IMR-90 (cell line): ENCODE measurements around the gene DCAF10. TPM values are rescaled to one million over a fixed set of nuclear protein-coding genes. Genes with fewer than 3 reads are reported as not detected.

Experiments
- ATAC-seq: fragments of 200-7000 bp; cut with Tn5 transposase; 2 replicates; pipeline ENCODE4 v1.9.1; 2020; ENCODE audit warnings: low read depth, mild to moderate bottlenecking, moderate library complexity
- BruUV-seq: library from RNA; stranded (reverse); fragments of 400-500 nt; replicated peaks from 2 replicates; lab custom pipeline; 2021; lab: Mats Ljungman, UMichigan
- CTCF ChIA-PET: fragments of 300-600 bp; formaldehyde crosslinking; extraction: SDS; loops from one replicate; lab custom pipeline; 2021; ENCODE audit warnings: antibody characterized with exemption; lab: Yijun Ruan, JAX
- POLR2A ChIA-PET: fragments of 300-600 bp; sonication (Branson Sonifier 250); formaldehyde crosslinking; loops from one replicate; lab custom pipeline; 2022; ENCODE audit warnings: antibody characterized with exemption; ENCODE audit not compliant: unreplicated experiment; lab: Charles Lee
- DNase-seq: peaks from one replicate; pipeline ENCODE4 v3.0.0; 2013
- H2AFZ ChIP-seq: replicated peaks from 2 replicates; pipeline ENCODE3; 2013; ENCODE audit warnings: low read length, mild to moderate bottlenecking; ENCODE audit not compliant: poor library complexity
- H2AK5ac ChIP-seq: 2 replicates; pipeline ENCODE4 v1.6.1; 2013; ENCODE audit warnings: low read depth, low read length, inconsistent platforms
- H2AK9ac ChIP-seq: replicated peaks from 2 replicates; pipeline ENCODE3; 2013; ENCODE audit warnings: mild to moderate bottlenecking, low read depth, low read length, moderate library complexity; ENCODE audit not compliant: poor library complexity
- H2BK120ac ChIP-seq: 2 replicates; pipeline ENCODE4 v1.6.1; 2013; ENCODE audit warnings: low read depth, low read length, inconsistent platforms
- H2BK15ac ChIP-seq: 3 replicates; pipeline ENCODE4 v1.6.1; 2013; ENCODE audit warnings: low read depth, low read length, inconsistent platforms
- H2BK20ac ChIP-seq: 2 replicates; pipeline ENCODE4 v1.6.1; 2013; ENCODE audit warnings: low read depth, mild to moderate bottlenecking, inconsistent platforms, low read length, moderate library complexity
- H2BK5ac ChIP-seq: 2 replicates; pipeline ENCODE4 v1.6.1; 2013; ENCODE audit warnings: mild to moderate bottlenecking, low read depth, low read length, inconsistent platforms; ENCODE audit not compliant: poor library complexity, severe bottlenecking
- H3K14ac ChIP-seq: replicated peaks from 2 replicates; pipeline ENCODE4 v1.6.1; 2013; ENCODE audit warnings: low read depth, low read length, inconsistent platforms
- H3K18ac ChIP-seq: 2 replicates; pipeline ENCODE4 v1.6.1; 2013; ENCODE audit warnings: low read depth, low read length, control low read depth
- H3K23ac ChIP-seq: 2 replicates; pipeline ENCODE4 v1.6.1; 2013; ENCODE audit warnings: low read depth, low read length, inconsistent platforms
- H3K27ac ChIP-seq: 2 replicates; pipeline ENCODE4 v1.5.1; 2013; ENCODE audit warnings: mild to moderate bottlenecking, control low read depth, low read length; ENCODE audit not compliant: insufficient read depth
- H3K27me3 ChIP-seq: 2 replicates; pipeline ENCODE4 v1.6.1; 2013; ENCODE audit warnings: low read length; ENCODE audit not compliant: control insufficient read depth, insufficient read depth
- H3K36me3 ChIP-seq: 2 replicates; pipeline ENCODE4 v1.6.1; 2013; ENCODE audit warnings: low read length, mixed read lengths; ENCODE audit not compliant: control insufficient read depth, insufficient read depth
- H3K4ac ChIP-seq: 2 replicates; pipeline ENCODE4 v1.6.1; 2013; ENCODE audit warnings: low read depth, low read length, inconsistent platforms
- H3K4me1 ChIP-seq: 2 replicates; pipeline ENCODE4 v1.6.1; 2013; ENCODE audit warnings: low read length, mixed read lengths; ENCODE audit not compliant: control insufficient read depth, insufficient read depth
- H3K4me2 ChIP-seq: 2 replicates; pipeline ENCODE4 v1.6.1; 2013; ENCODE audit warnings: low read depth, mild to moderate bottlenecking, control low read depth, low read length, moderate library complexity
- H3K4me3 ChIP-seq: 2 replicates; pipeline ENCODE4 v1.5.1; 2013; ENCODE audit warnings: low read depth, mild to moderate bottlenecking, control low read depth, low read length, moderate library complexity; ENCODE audit not compliant: insufficient read depth
- H3K56ac ChIP-seq: 2 replicates; pipeline ENCODE4 v1.6.1; 2013; ENCODE audit warnings: low read length, inconsistent platforms; ENCODE audit not compliant: insufficient read depth; ENCODE audit errors: extremely low read depth
- H3K79me1 ChIP-seq, 2 experiments: 2 replicates each; pipeline ENCODE4 v1.6.1; 2013; ENCODE audit warnings: low read length in 2 of 2, inconsistent platforms in 1 of 2, low read depth in 1 of 2
- H3K9ac ChIP-seq: 2 replicates; pipeline ENCODE4 v1.6.1; 2013; ENCODE audit warnings: low read depth, low read length, control low read depth
- H3K9me1 ChIP-seq: 2 replicates; pipeline ENCODE4 v1.6.1; 2013; ENCODE audit warnings: low read length, inconsistent platforms; ENCODE audit not compliant: insufficient read depth
- H3K9me3 ChIP-seq: 2 replicates; pipeline ENCODE4 v1.6.1; 2013; ENCODE audit warnings: low read length; ENCODE audit not compliant: control insufficient read depth, insufficient read depth
- H4K20me1 ChIP-seq: 2 replicates; pipeline ENCODE4 v1.6.1; 2013; ENCODE audit warnings: low read length, inconsistent platforms; ENCODE audit not compliant: insufficient read depth
- H4K5ac ChIP-seq: 2 replicates; pipeline ENCODE4 v1.6.1; 2013; ENCODE audit warnings: mild to moderate bottlenecking, low read depth, low read length, control low read depth
- H4K8ac ChIP-seq, 2 experiments: 2 replicates each; pipeline ENCODE4 v1.6.1; 2013; ENCODE audit warnings: low read depth in 2 of 2, low read length in 2 of 2, control low read depth in 1 of 2, inconsistent platforms in 1 of 2
- H4K91ac ChIP-seq: 2 replicates; pipeline ENCODE4 v1.6.1; 2013; ENCODE audit warnings: low read depth, low read length, inconsistent platforms; ENCODE audit not compliant: insufficient read depth
- CTCF ChIP-seq: conservative IDR thresholded peaks from 2 replicates; pipeline ENCODE4 v1.5.1; 2012; ENCODE audit warnings: mild to moderate bottlenecking, low read depth, low read length, improper control_type of control experiment
- MAZ ChIP-seq: IDR thresholded peaks from 2 replicates; pipeline ENCODE4 v1.6.1; 2012; ENCODE audit warnings: low read depth, mild to moderate bottlenecking, low read length, improper control_type of control experiment, moderate library complexity, borderline replicate concordance
- MXI1 ChIP-seq: IDR thresholded peaks from 2 replicates; pipeline ENCODE4 v1.6.1; 2012; ENCODE audit warnings: low read depth, mild to moderate bottlenecking, low read length, moderate library complexity, borderline replicate concordance
- NFE2L2 ChIP-seq: fragments of 150-350 bp; IDR thresholded peaks from 2 replicates; pipeline ENCODE4 v1.6.1; 2016; ENCODE audit warnings: low read depth, mild to moderate bottlenecking, low read length
- POLR2A ChIP-seq: IDR thresholded peaks from 2 replicates; pipeline ENCODE4 v1.6.1; 2012; ENCODE audit warnings: mild to moderate bottlenecking, low read depth, low read length
- RAD21 ChIP-seq: IDR thresholded peaks from 2 replicates; pipeline ENCODE4 v1.6.1; 2012; ENCODE audit warnings: low read length, improper control_type of control experiment
- SMC3 ChIP-seq: fragments of 150-350 bp; IDR thresholded peaks from 2 replicates; pipeline ENCODE4 v1.6.1; 2016; ENCODE audit warnings: low read depth, mild to moderate bottlenecking, antibody characterized with exemption, low read length, moderate library complexity
- USF2 ChIP-seq: fragments of 150-350 bp; IDR thresholded peaks from 2 replicates; pipeline ENCODE4 v1.6.1; 2017; ENCODE audit warnings: mild to moderate bottlenecking, antibody characterized with exemption, low read length, low read depth
- WGBS, 2 experiments: methylation state at CpG; one replicate each; pipeline versions ENCODE4 v1.1.5 to v1.1.7; 2013; ENCODE audit warnings: missing lambda C conversion rate in 2 of 2; ENCODE audit not compliant: insufficient read length in 1 of 2; ENCODE audit errors: extremely low coverage in 2 of 2; 5-methylcytosine and 5-hydroxymethylcytosine counted together
- dilution Hi-C: fragments of 300-500 bp; cut with HindIII; formaldehyde crosslinking; loops from one replicate; pipeline ENCODE4 v1.14.3; 2018; ENCODE audit warnings: low sequenced_read_pairs; ENCODE audit not compliant: unreplicated experiment
- in situ Hi-C: fragments of 300-500 bp; cut with MboI; formaldehyde crosslinking; loops from 3 replicates; pipeline ENCODE4 v1.14.3; 2019; ENCODE audit warnings: low sequenced_read_pairs, inconsistent platforms, mixed read lengths
- intact Hi-C: fragments of 100-400 bp; cut with micrococcal nuclease; formaldehyde crosslinking; loops from 2 replicates; pipeline ENCODE4 v1.10.0; 2022
- polyA plus RNA-seq, 3 experiments: library from polyadenylated mRNA; depleted of rRNA; stranded (reverse); fragments of >200 nt; gene quantifications; 2 replicates each; pipeline ENCODE4 v1.2.3, GENCODE V29; 2012; ENCODE audit warnings: low replicate concordance in 1 of 3
- total RNA-seq: library from RNA; depleted of rRNA; stranded (reverse); fragments of >200 nt; gene quantifications from 2 replicates; pipeline ENCODE4 v1.2.3, GENCODE V29; 2012

DCAF10 gene
- total and polyA plus RNA-seq, 2 of the 4 experiments (the other 2 are of a cell fraction), result 17.1 to 19.4 TPM

- Histone ChIP-seq H3K27me3 (no peaks in the 10 kb centered on the region), H3K4me1 (peaks cover 3% of the 10 kb centered on the region; the same call in 1 of the 2 replicates), H3K56ac (peak within 1 kb of the TSS; percentile 81), H2BK120ac (peak within 1 kb of the TSS; percentile 59), H2BK20ac (no peak within 1 kb of the TSS), H2AK9ac (peak within 1 kb of the TSS; percentile 99), H4K91ac (peak within 1 kb of the TSS; percentile 63), H3K18ac (peak within 1 kb of the TSS; percentile 54), H3K27ac (peak within 1 kb of the TSS; percentile 95), H3K4me3 (peak within 1 kb of the TSS; percentile 94), H3K36me3 (peaks cover 13% of the 10 kb centered on the region), H2AK5ac (peak within 1 kb of the TSS; percentile 82), H3K9me3 (no peaks in the 10 kb centered on the region), H3K4ac (peak within 1 kb of the TSS; percentile 92), H4K5ac (peak within 1 kb of the TSS; percentile 97), H3K9me1 (peaks cover 2% of the 10 kb centered on the region; the same call in 1 of the 2 replicates), H2BK5ac (peak within 1 kb of the TSS; percentile 83), H3K79me1 (peaks cover 29 to 42% of the 10 kb centered on the region in 2 experiments), H2AFZ (peak within 1 kb of the TSS; percentile 100), H3K9ac (peak within 1 kb of the TSS; percentile 97), H4K20me1 (peaks cover 14% of the 10 kb centered on the region; the same call in 1 of the 2 replicates), H4K8ac (peak within 1 kb of the TSS; percentile 26 to 98), H2BK15ac (no peak within 1 kb of the TSS), H3K14ac (peak within 1 kb of the TSS; percentile 95), H3K4me2 (peak within 1 kb of the TSS; percentile 97), H3K23ac (peak within 1 kb of the TSS; percentile 93)
- WGBS, 2 experiments, result 0% methylated on average over 37 of the region's 73 CpGs; no CpG with 5 or more reads in 1 of the 2 experiments
- intact Hi-C loops, result loop anchor here (2.0 kb wide), 2 partner anchors 38 to 194 kb away; no protein-coding TSS in a partner anchor
- TF ChIP-seq MXI1, result peak; percentile 26; the same call in 1 of the 2 replicates
- no peak for TF ChIP-seq NFE2L2
- peak; percentile 9 for TF ChIP-seq RAD21
- TF ChIP-seq MAZ, result no peak; the same call in 1 of the 2 replicates
- TF ChIP-seq POLR2A, result peak; percentile 68; the same call in 1 of the 2 replicates
- TF ChIP-seq USF2, result peak; percentile 63
- 0 out of 2 replicates have a peak, but pooled peaks have one; percentile 4 for TF ChIP-seq CTCF
- peak; percentile 12; the same call in 1 of the 2 replicates for TF ChIP-seq SMC3
- no TSS peak for BruUV-seq
- in situ Hi-C loops, result no loop called here
- POLR2A ChIA-PET, result interaction anchor here (0.6 to 1.0 kb wide), 4 partner anchors 11 to 444 kb away, joined by 3 to 6 read pairs (median 4); no protein-coding TSS in a partner anchor
- dilution Hi-C loops, result no loop called here
- peak; percentile 90 for DNase-seq
- CTCF ChIA-PET, result interaction anchor here (0.9 kb wide), 1 partner anchor 9 kb away, joined by 3 read pairs; no protein-coding TSS in a partner anchor
- ATAC-seq, result peak; percentile 90
These were observed 15.7 kb upstream of the DCAF10 start, which contains the start of gene EXOSC3 for GRCh38 chr9:37784616-37785483. Gene EXOSC3, minus strand, starts transcription at chr9:37785064. Its CDS starts 20 bp downstream, at chr9:37785044.
